IMR-90 (cell line): ENCODE results near the gene TPSAB1. TPM values are rescaled to one million over a fixed set of nuclear protein-coding genes. Genes with fewer than 3 reads are reported as not detected.

Source experiments
- ATAC-seq: fragments of 200-7000 bp; cut with Tn5 transposase; 2 replicates; pipeline ENCODE4 v1.9.1; 2020; ENCODE audit warnings: low read depth, mild to moderate bottlenecking, moderate library complexity
- BruUV-seq: library from RNA; stranded (reverse); fragments of 400-500 nt; replicated peaks from 2 replicates; lab custom pipeline; 2021; lab: Mats Ljungman, UMichigan
- CTCF ChIA-PET: fragments of 300-600 bp; formaldehyde crosslinking; extraction: SDS; loops from one replicate; lab custom pipeline; 2021; ENCODE audit warnings: antibody characterized with exemption; lab: Yijun Ruan, JAX
- POLR2A ChIA-PET: fragments of 300-600 bp; sonication (Branson Sonifier 250); formaldehyde crosslinking; loops from one replicate; lab custom pipeline; 2022; ENCODE audit warnings: antibody characterized with exemption; ENCODE audit not compliant: unreplicated experiment; lab: Charles Lee
- DNase-seq: peaks from one replicate; pipeline ENCODE4 v3.0.0; 2013
- H2AFZ ChIP-seq: replicated peaks from 2 replicates; pipeline ENCODE3; 2013; ENCODE audit warnings: low read length, mild to moderate bottlenecking; ENCODE audit not compliant: poor library complexity
- H2AK5ac ChIP-seq: 2 replicates; pipeline ENCODE4 v1.6.1; 2013; ENCODE audit warnings: low read depth, low read length, inconsistent platforms
- H2AK9ac ChIP-seq: replicated peaks from 2 replicates; pipeline ENCODE3; 2013; ENCODE audit warnings: mild to moderate bottlenecking, low read depth, low read length, moderate library complexity; ENCODE audit not compliant: poor library complexity
- H2BK120ac ChIP-seq: 2 replicates; pipeline ENCODE4 v1.6.1; 2013; ENCODE audit warnings: low read depth, low read length, inconsistent platforms
- H2BK15ac ChIP-seq: 3 replicates; pipeline ENCODE4 v1.6.1; 2013; ENCODE audit warnings: low read depth, low read length, inconsistent platforms
- H2BK20ac ChIP-seq: 2 replicates; pipeline ENCODE4 v1.6.1; 2013; ENCODE audit warnings: low read depth, mild to moderate bottlenecking, inconsistent platforms, low read length, moderate library complexity
- H2BK5ac ChIP-seq: 2 replicates; pipeline ENCODE4 v1.6.1; 2013; ENCODE audit warnings: mild to moderate bottlenecking, low read depth, low read length, inconsistent platforms; ENCODE audit not compliant: poor library complexity, severe bottlenecking
- H3K14ac ChIP-seq: replicated peaks from 2 replicates; pipeline ENCODE4 v1.6.1; 2013; ENCODE audit warnings: low read depth, low read length, inconsistent platforms
- H3K18ac ChIP-seq: 2 replicates; pipeline ENCODE4 v1.6.1; 2013; ENCODE audit warnings: low read depth, low read length, control low read depth
- H3K23ac ChIP-seq: 2 replicates; pipeline ENCODE4 v1.6.1; 2013; ENCODE audit warnings: low read depth, low read length, inconsistent platforms
- H3K27ac ChIP-seq: 2 replicates; pipeline ENCODE4 v1.5.1; 2013; ENCODE audit warnings: mild to moderate bottlenecking, control low read depth, low read length; ENCODE audit not compliant: insufficient read depth
- H3K27me3 ChIP-seq: 2 replicates; pipeline ENCODE4 v1.6.1; 2013; ENCODE audit warnings: low read length; ENCODE audit not compliant: control insufficient read depth, insufficient read depth
- H3K36me3 ChIP-seq: 2 replicates; pipeline ENCODE4 v1.6.1; 2013; ENCODE audit warnings: low read length, mixed read lengths; ENCODE audit not compliant: control insufficient read depth, insufficient read depth
- H3K4ac ChIP-seq: 2 replicates; pipeline ENCODE4 v1.6.1; 2013; ENCODE audit warnings: low read depth, low read length, inconsistent platforms
- H3K4me1 ChIP-seq: 2 replicates; pipeline ENCODE4 v1.6.1; 2013; ENCODE audit warnings: low read length, mixed read lengths; ENCODE audit not compliant: control insufficient read depth, insufficient read depth
- H3K4me2 ChIP-seq: 2 replicates; pipeline ENCODE4 v1.6.1; 2013; ENCODE audit warnings: low read depth, mild to moderate bottlenecking, control low read depth, low read length, moderate library complexity
- H3K4me3 ChIP-seq: 2 replicates; pipeline ENCODE4 v1.5.1; 2013; ENCODE audit warnings: low read depth, mild to moderate bottlenecking, control low read depth, low read length, moderate library complexity; ENCODE audit not compliant: insufficient read depth
- H3K56ac ChIP-seq: 2 replicates; pipeline ENCODE4 v1.6.1; 2013; ENCODE audit warnings: low read length, inconsistent platforms; ENCODE audit not compliant: insufficient read depth; ENCODE audit errors: extremely low read depth
- H3K79me1 ChIP-seq, 2 experiments: 2 replicates each; pipeline ENCODE4 v1.6.1; 2013; ENCODE audit warnings: low read length in 2 of 2, inconsistent platforms in 1 of 2, low read depth in 1 of 2
- H3K9ac ChIP-seq: 2 replicates; pipeline ENCODE4 v1.6.1; 2013; ENCODE audit warnings: low read depth, low read length, control low read depth
- H3K9me1 ChIP-seq: 2 replicates; pipeline ENCODE4 v1.6.1; 2013; ENCODE audit warnings: low read length, inconsistent platforms; ENCODE audit not compliant: insufficient read depth
- H3K9me3 ChIP-seq: 2 replicates; pipeline ENCODE4 v1.6.1; 2013; ENCODE audit warnings: low read length; ENCODE audit not compliant: control insufficient read depth, insufficient read depth
- H4K20me1 ChIP-seq: 2 replicates; pipeline ENCODE4 v1.6.1; 2013; ENCODE audit warnings: low read length, inconsistent platforms; ENCODE audit not compliant: insufficient read depth
- H4K5ac ChIP-seq: 2 replicates; pipeline ENCODE4 v1.6.1; 2013; ENCODE audit warnings: mild to moderate bottlenecking, low read depth, low read length, control low read depth
- H4K8ac ChIP-seq, 2 experiments: 2 replicates each; pipeline ENCODE4 v1.6.1; 2013; ENCODE audit warnings: low read depth in 2 of 2, low read length in 2 of 2, control low read depth in 1 of 2, inconsistent platforms in 1 of 2
- H4K91ac ChIP-seq: 2 replicates; pipeline ENCODE4 v1.6.1; 2013; ENCODE audit warnings: low read depth, low read length, inconsistent platforms; ENCODE audit not compliant: insufficient read depth
- CHD1 ChIP-seq: IDR thresholded peaks from 2 replicates; pipeline ENCODE4 v1.6.1; 2012; ENCODE audit warnings: low read depth, low read length, improper control_type of control experiment
- MXI1 ChIP-seq: IDR thresholded peaks from 2 replicates; pipeline ENCODE4 v1.6.1; 2012; ENCODE audit warnings: low read depth, mild to moderate bottlenecking, low read length, moderate library complexity, borderline replicate concordance
- NFE2L2 ChIP-seq: fragments of 150-350 bp; IDR thresholded peaks from 2 replicates; pipeline ENCODE4 v1.6.1; 2016; ENCODE audit warnings: low read depth, mild to moderate bottlenecking, low read length
- USF2 ChIP-seq: fragments of 150-350 bp; IDR thresholded peaks from 2 replicates; pipeline ENCODE4 v1.6.1; 2017; ENCODE audit warnings: mild to moderate bottlenecking, antibody characterized with exemption, low read length, low read depth
- whole genome bisulfite sequencing, 2 experiments: methylation state at CpG; one replicate each; pipeline versions ENCODE4 v1.1.5 to v1.1.7; 2013; ENCODE audit warnings: missing lambda C conversion rate in 2 of 2; ENCODE audit not compliant: insufficient read length in 1 of 2; ENCODE audit errors: extremely low coverage in 2 of 2; 5-methylcytosine and 5-hydroxymethylcytosine counted together
- dilution Hi-C: fragments of 300-500 bp; cut with HindIII; formaldehyde crosslinking; loops from one replicate; pipeline ENCODE4 v1.14.3; 2018; ENCODE audit warnings: low sequenced_read_pairs; ENCODE audit not compliant: unreplicated experiment
- in situ Hi-C: fragments of 300-500 bp; cut with MboI; formaldehyde crosslinking; loops from 3 replicates; pipeline ENCODE4 v1.14.3; 2019; ENCODE audit warnings: low sequenced_read_pairs, inconsistent platforms, mixed read lengths
- intact Hi-C: fragments of 100-400 bp; cut with micrococcal nuclease; formaldehyde crosslinking; loops from 2 replicates; pipeline ENCODE4 v1.10.0; 2022
- polyA plus RNA-seq, 3 experiments: library from polyadenylated mRNA; depleted of rRNA; stranded (reverse); fragments of >200 nt; gene quantifications; 2 replicates each; pipeline ENCODE4 v1.2.3, GENCODE V29; 2012; ENCODE audit warnings: low replicate concordance in 1 of 3
- total RNA-seq: library from RNA; depleted of rRNA; stranded (reverse); fragments of >200 nt; gene quantifications from 2 replicates; pipeline ENCODE4 v1.2.3, GENCODE V29; 2012

Gene TPSAB1
- total and polyA plus RNA-seq, 2 of the 4 experiments (the other 2 are of a cell fraction), result not detected

GRCh38 chr16:1196494-1196893, 44.0 kb upstream of the TPSAB1 start:
- Histone ChIP-seq H2BK5ac (no peak overlapping the region), H3K36me3 (no peaks in the 10 kb centered on the region; the same call in 1 of the 2 replicates), H2AK5ac (no peak overlapping the region), H3K27ac (no peak overlapping the region), H3K9ac (no peak overlapping the region), H3K56ac (no peak overlapping the region), H3K18ac (no peak overlapping the region), H3K4me2 (no peak overlapping the region), H2BK15ac (no peak overlapping the region), H3K9me3 (no peaks in the 10 kb centered on the region), H2AFZ (no peak overlapping the region), H3K27me3 (no peaks in the 10 kb centered on the region), H2BK120ac (no peak overlapping the region), H2BK20ac (no peak overlapping the region), H4K8ac (no peak overlapping the region), H3K4me3 (no peak overlapping the region), H3K23ac (no peak overlapping the region), H3K4ac (no peak overlapping the region), H3K79me1 (no peaks in the 10 kb centered on the region), H2AK9ac (no peak overlapping the region), H4K5ac (no peak overlapping the region), H4K20me1 (peaks cover 14% of the 10 kb centered on the region), H3K14ac (no peak overlapping the region), H3K4me1 (no peaks in the 10 kb centered on the region), H4K91ac (no peak overlapping the region), H3K9me1 (no peaks in the 10 kb centered on the region)
- no peak for TF ChIP-seq USF2
- TF ChIP-seq CHD1, result no peak
- TF ChIP-seq NFE2L2, result no peak
- no peak for TF ChIP-seq MXI1
- CTCF ChIA-PET, result no interaction called here
- no peak for DNase-seq
- in situ Hi-C loops, result loop anchor here (5.0 kb wide), 1 partner anchor 84 kb away; no protein-coding TSS in a partner anchor
- no TSS peak for BruUV-seq
- ATAC-seq, result no peak
- dilution Hi-C loops, result no loop called here
- intact Hi-C loops, result no loop called here
- 78% methylated on average over 10 of the region's 11 CpGs; no CpG with 5 or more reads in 1 of the 2 experiments for WGBS, 2 experiments
- POLR2A ChIA-PET, result no interaction called here
